ENCODE data around the gene THOC6. TPM values are rescaled to one million over a fixed set of nuclear protein-coding genes. Genes with fewer than 3 reads are reported as not detected.

THOC6 gene
- total RNA-seq, 1 experiment from 2014 or later, result 118 TPM

GRCh38 chr16:3009568-3010390 is 14.1 kb upstream of the THOC6 start:
- no peak for DNase-seq
- H3K27me3 ChIP-seq, result no peaks in the 10 kb centered on the region
- H3K9me3 ChIP-seq, result no peaks in the 10 kb centered on the region
- no peak overlapping the region for H3K4me3 ChIP-seq
- peaks cover 9% of the 10 kb centered on the region for H3K36me3 ChIP-seq

- DNase-seq, result no peak
- Histone ChIP-seq H3K36me3 (peaks cover 9% of the 10 kb centered on the region), H3K4me3 (no peak overlapping the region), H3K27me3 (no peaks in the 10 kb centered on the region), H3K9me3 (no peaks in the 10 kb centered on the region)
Observed at GRCh38 chr16:3010510-3010909, 13.3 kb upstream of the THOC6 start.

GRCh38 chr16:3012246-3012645 is 11.6 kb upstream of the THOC6 start:
- no peaks in the 10 kb centered on the region for H3K9me3 ChIP-seq
- H3K27me3 ChIP-seq, result no peaks in the 10 kb centered on the region
- no peak for DNase-seq
- no peak overlapping the region for H3K4me3 ChIP-seq
- H3K36me3 ChIP-seq, result no peaks in the 10 kb centered on the region; the same call in 1 of the 2 replicates

GRCh38 chr16:3012828-3013420 is 10.9 kb upstream of the THOC6 start, which contains the start of gene CLDN9:
TSS of gene CLDN9 (plus strand) at chr16:3012923. CDS start at chr16:3013363, 440 bp downstream.
- H3K4me3 ChIP-seq, result no peak within 1 kb of the TSS
- no peaks in the 10 kb centered on the region for H3K27me3 ChIP-seq

GRCh38 chr16:3013491-3013951 is 10.3 kb upstream of the THOC6 start:
- no peaks in the 10 kb centered on the region; the same call in 1 of the 2 replicates for H3K36me3 ChIP-seq
- DNase-seq, result no peak
- no peaks in the 10 kb centered on the region for H3K9me3 ChIP-seq
- H3K4me3 ChIP-seq, result no peak overlapping the region
- no peaks in the 10 kb centered on the region for H3K27me3 ChIP-seq

More at GRCh38 chr16:3012828-3013420, 10.9 kb upstream of the THOC6 start, which contains the start of gene CLDN9:
- Histone ChIP-seq H3K36me3 (no peaks in the 10 kb centered on the region; the same call in 1 of the 2 replicates), H3K9me3 (no peaks in the 10 kb centered on the region)
- no peak for DNase-seq

GRCh38 chr16:3013998-3014690 is 9.7 kb upstream of the THOC6 start:
- no peaks in the 10 kb centered on the region for H3K27me3 ChIP-seq
- no peaks in the 10 kb centered on the region for H3K9me3 ChIP-seq
- H3K36me3 ChIP-seq, result no peaks in the 10 kb centered on the region
- no peak overlapping the region for H3K4me3 ChIP-seq
- DNase-seq, result no peak

- DNase-seq, result no peak
- no peaks in the 10 kb centered on the region for H3K27me3 ChIP-seq
- H3K9me3 ChIP-seq, result no peaks in the 10 kb centered on the region
- H3K4me3 ChIP-seq, result no peak overlapping the region
- H3K36me3 ChIP-seq, result no peaks in the 10 kb centered on the region
Observed at GRCh38 chr16:3014971-3015370, 8.9 kb upstream of the THOC6 start.

GRCh38 chr16:3015865-3016521 is 7.8 kb upstream of the THOC6 start:
- H3K4me3 ChIP-seq, result no peak overlapping the region
- H3K9me3 ChIP-seq, result no peaks in the 10 kb centered on the region
- no peaks in the 10 kb centered on the region for H3K27me3 ChIP-seq
- DNase-seq, result no peak
- peaks cover 5% of the 10 kb centered on the region for H3K36me3 ChIP-seq

GRCh38 chr16:3017344-3017743 is 6.5 kb upstream of the THOC6 start:
- no peaks in the 10 kb centered on the region for H3K27me3 ChIP-seq
- no peaks in the 10 kb centered on the region for H3K9me3 ChIP-seq
- no peak overlapping the region for H3K4me3 ChIP-seq
- peaks cover 16% of the 10 kb centered on the region for H3K36me3 ChIP-seq
- no peak for DNase-seq

- Histone ChIP-seq H3K36me3 (peaks cover 22% of the 10 kb centered on the region), H3K27me3 (no peaks in the 10 kb centered on the region), H3K4me3 (no peak within 1 kb of the TSS), H3K9me3 (no peaks in the 10 kb centered on the region)
- DNase-seq, result no peak
Observed at GRCh38 chr16:3017794-3018506, 5.9 kb upstream of the THOC6 start, which contains the start of gene CLDN6. TSS of gene CLDN6 (minus strand) at chr16:3018183. CDS start at chr16:3016021, 2,162 bp downstream.

- H3K27me3 ChIP-seq, result no peaks in the 10 kb centered on the region
- DNase-seq, result no peak
- peaks cover 23% of the 10 kb centered on the region for H3K36me3 ChIP-seq
- no peaks in the 10 kb centered on the region for H3K9me3 ChIP-seq
- H3K4me3 ChIP-seq, result peak overlapping the region; percentile 99
Observed at GRCh38 chr16:3019594-3020246, 4.1 kb upstream of the THOC6 start.

GRCh38 chr16:3020247-3020603 is 3.6 kb upstream of the THOC6 start, which contains the start of gene TNFRSF12A:
TSS of gene TNFRSF12A (plus strand) at chr16:3020368. CDS start at chr16:3020398, 30 bp downstream.
- peak; percentile 88 for DNase-seq
- no peaks in the 10 kb centered on the region for H3K27me3 ChIP-seq
- H3K9me3 ChIP-seq, result no peaks in the 10 kb centered on the region
- H3K36me3 ChIP-seq, result peaks cover 25% of the 10 kb centered on the region
- peak within 1 kb of the TSS; percentile 99 for H3K4me3 ChIP-seq

- Histone ChIP-seq H3K4me3 (peak overlapping the region; percentile 99), H3K36me3 (peaks cover 31% of the 10 kb centered on the region), H3K27me3 (no peaks in the 10 kb centered on the region), H3K9me3 (no peaks in the 10 kb centered on the region)
- peak; percentile 98 for DNase-seq
Observed at GRCh38 chr16:3020604-3021448, 3.0 kb upstream of the THOC6 start.

GRCh38 chr16:3021449-3022207 is 2.2 kb upstream of the THOC6 start:
- H3K36me3 ChIP-seq, result peaks cover 39% of the 10 kb centered on the region
- H3K27me3 ChIP-seq, result no peaks in the 10 kb centered on the region
- DNase-seq, result peak; percentile 100
- no peaks in the 10 kb centered on the region for H3K9me3 ChIP-seq
- H3K4me3 ChIP-seq, result peak overlapping the region; percentile 99
